ENCODE results near the gene FYN.
A peak's percentile ranks its signal among the peaks of the same experiment; 100 is the strongest.

The FYN gene

GRCh38 chr6:111831408-111831807 is 41.8 kb downstream of the FYN start:
- DNase-seq (ENCODE audit: low read depth) = no peak

GRCh38 chr6:111829998-111830397 is 43.3 kb downstream of the FYN start:
- DNase-seq (ENCODE audit: low read depth) = no peak

GRCh38 chr6:111829581-111829980 is 43.7 kb downstream of the FYN start:
- DNase-seq (ENCODE audit: low read depth) = no peak

- no peak for DNase-seq (ENCODE audit: low read depth)
Measured at GRCh38 chr6:111828809-111829208, 44.4 kb downstream of the FYN start.

- DNase-seq (ENCODE audit: low read depth) = no peak
Measured at GRCh38 chr6:111825439-111826086, 47.7 kb downstream of the FYN start.

- DNase-seq (ENCODE audit: low read depth) = no peak
Measured at GRCh38 chr6:111824608-111825337, 48.5 kb downstream of the FYN start.

GRCh38 chr6:111823831-111824607 is 49.2 kb downstream of the FYN start:
- peak; percentile 79 for DNase-seq (ENCODE audit: low read depth)

- no peak for DNase-seq (ENCODE audit: low read depth)
Measured at GRCh38 chr6:111823012-111823411, 50.2 kb downstream of the FYN start.

- DNase-seq (ENCODE audit: low read depth) = no peak
Measured at GRCh38 chr6:111819458-111819857, 53.8 kb downstream of the FYN start.

GRCh38 chr6:111818539-111819226 is 54.6 kb downstream of the FYN start:
- no peak for DNase-seq (ENCODE audit: low read depth)

GRCh38 chr6:111817451-111818120 is 55.7 kb downstream of the FYN start:
- no peak for DNase-seq (ENCODE audit: low read depth)

- no peak for DNase-seq (ENCODE audit: low read depth)
Measured at GRCh38 chr6:111813677-111814310, 59.5 kb downstream of the FYN start.

- DNase-seq (ENCODE audit: low read depth) = peak; percentile 73
Measured at GRCh38 chr6:111813237-111813636, 60.0 kb downstream of the FYN start.

- DNase-seq (ENCODE audit: low read depth) = peak; percentile 86
Measured at GRCh38 chr6:111812060-111813038, 60.9 kb downstream of the FYN start.

GRCh38 chr6:111810294-111811131 is 62.7 kb downstream of the FYN start:
- DNase-seq (ENCODE audit: low read depth) = no peak

GRCh38 chr6:111809766-111810165 is 63.5 kb downstream of the FYN start:
- DNase-seq (ENCODE audit: low read depth) = no peak

- peak; percentile 36 for DNase-seq (ENCODE audit: low read depth)
Measured at GRCh38 chr6:111809264-111809663, 64.0 kb downstream of the FYN start.

GRCh38 chr6:111808493-111808892 is 64.8 kb downstream of the FYN start:
- DNase-seq (ENCODE audit: low read depth) = no peak
